Dedifferentiated amniotic fluid mesenchymal stem cell (primary cell): Measurements from ENCODE around the gene VPS8.

Experiments
- DNase-seq: peaks from one replicate; pipeline ENCODE4 v3.0.0-alpha.2; 2016; ENCODE audit errors: extremely low spot score

The VPS8 gene, protein sequence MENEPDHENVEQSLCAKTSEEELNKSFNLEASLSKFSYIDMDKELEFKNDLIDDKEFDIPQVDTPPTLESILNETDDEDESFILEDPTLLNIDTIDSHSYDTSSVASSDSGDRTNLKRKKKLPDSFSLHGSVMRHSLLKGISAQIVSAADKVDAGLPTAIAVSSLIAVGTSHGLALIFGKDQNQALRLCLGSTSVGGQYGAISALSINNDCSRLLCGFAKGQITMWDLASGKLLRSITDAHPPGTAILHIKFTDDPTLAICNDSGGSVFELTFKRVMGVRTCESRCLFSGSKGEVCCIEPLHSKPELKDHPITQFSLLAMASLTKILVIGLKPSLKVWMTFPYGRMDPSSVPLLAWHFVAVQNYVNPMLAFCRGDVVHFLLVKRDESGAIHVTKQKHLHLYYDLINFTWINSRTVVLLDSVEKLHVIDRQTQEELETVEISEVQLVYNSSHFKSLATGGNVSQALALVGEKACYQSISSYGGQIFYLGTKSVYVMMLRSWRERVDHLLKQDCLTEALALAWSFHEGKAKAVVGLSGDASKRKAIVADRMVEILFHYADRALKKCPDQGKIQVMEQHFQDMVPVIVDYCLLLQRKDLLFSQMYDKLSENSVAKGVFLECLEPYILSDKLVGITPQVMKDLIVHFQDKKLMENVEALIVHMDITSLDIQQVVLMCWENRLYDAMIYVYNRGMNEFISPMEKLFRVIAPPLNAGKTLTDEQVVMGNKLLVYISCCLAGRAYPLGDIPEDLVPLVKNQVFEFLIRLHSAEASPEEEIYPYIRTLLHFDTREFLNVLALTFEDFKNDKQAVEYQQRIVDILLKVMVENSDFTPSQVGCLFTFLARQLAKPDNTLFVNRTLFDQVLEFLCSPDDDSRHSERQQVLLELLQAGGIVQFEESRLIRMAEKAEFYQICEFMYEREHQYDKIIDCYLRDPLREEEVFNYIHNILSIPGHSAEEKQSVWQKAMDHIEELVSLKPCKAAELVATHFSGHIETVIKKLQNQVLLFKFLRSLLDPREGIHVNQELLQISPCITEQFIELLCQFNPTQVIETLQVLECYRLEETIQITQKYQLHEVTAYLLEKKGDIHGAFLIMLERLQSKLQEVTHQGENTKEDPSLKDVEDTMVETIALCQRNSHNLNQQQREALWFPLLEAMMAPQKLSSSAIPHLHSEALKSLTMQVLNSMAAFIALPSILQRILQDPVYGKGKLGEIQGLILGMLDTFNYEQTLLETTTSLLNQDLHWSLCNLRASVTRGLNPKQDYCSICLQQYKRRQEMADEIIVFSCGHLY (N-terminal part only)

DNA sequence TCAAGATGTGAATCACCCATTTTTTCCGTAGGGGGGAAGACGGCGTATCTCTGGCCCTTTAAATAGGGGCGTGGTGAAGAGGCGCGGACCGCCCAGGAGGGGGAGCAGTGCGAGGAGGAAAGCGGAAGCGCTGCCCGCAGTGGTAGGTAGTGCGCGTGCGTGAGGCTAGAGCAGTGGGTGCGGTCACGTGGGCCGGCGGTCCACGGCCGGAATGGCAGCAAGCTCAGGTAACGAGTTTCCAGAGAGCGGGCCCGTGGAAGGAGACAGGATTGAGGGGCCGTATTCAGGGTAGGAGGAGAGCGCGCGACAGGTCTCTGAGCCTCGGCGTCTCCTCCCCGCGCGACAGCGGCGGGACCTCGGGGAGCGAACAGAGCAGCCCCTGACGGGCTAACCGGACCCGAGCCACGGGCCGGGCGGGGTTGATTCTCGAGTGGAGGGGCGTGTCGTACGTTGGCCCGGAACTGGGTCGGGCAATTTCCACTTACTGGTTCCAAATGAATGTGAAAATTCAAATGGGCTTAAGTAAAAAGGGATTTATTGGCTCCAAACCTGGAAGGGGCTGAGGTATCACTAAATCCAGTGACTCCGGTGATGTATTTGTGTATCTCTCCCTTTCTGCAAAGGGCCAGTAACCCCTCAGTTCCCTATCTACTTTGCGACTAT, at the start of gene VPS8:
Gene VPS8, plus strand, starts transcription at position 168 of the 663 bp plus-strand sequence. CDS start 12,467 bp downstream, outside the sequence.
- DNase-seq, result peak; percentile 96

DNA sequence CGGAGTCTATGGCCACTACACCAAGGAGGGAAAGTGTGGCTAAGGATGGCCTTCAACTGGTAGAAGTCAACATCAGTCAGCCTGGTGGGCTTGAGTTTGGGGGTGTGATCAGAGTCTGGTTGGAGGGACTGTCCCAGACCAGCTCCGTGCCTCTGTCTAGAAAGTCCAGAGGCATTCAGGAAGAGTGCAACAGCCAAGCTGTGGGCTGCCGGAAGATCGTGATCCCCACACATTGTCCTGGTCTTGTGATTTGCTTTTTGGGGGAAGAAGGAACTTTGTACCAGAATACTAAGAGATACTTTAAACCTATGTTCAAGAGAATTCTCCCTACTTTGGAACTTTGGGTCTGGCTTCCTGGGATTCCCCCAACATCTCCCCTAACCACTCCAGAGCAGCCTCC, 47.8 kb upstream of the VPS8 start:
- no peak for DNase-seq

DNA sequence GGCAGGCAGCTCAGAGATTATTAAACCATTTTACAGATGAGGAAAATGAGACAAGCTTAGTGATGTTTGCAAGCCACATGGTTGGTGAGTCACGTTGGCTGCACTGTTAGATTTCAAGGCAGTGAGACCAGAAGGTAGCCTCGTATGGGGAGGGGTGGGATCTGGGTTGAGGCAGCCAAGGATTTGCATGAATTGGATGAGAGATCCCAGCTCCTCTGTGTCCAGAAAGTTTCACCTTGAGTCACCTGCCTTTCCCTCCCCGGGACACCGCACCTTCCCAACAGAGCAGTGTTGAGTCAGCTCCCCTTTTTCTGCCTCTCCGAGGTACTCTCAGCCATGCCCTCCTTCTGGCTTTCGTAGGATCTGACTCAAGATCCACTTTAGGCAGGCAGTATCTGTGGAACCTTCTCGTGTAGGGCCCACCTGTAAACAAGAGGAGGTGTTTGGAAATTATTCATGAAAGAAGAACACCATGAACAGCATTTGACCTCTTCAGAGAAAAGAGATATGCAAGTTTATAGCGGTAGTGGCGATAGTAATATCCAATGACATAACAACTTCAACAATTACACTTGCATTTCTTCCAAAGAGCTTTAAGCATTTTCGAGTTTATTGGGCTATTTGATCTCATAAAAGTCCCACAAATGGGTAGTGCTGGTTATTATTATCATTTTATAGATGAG, 46.8 kb upstream of the VPS8 start:
- no peak for DNase-seq

DNA sequence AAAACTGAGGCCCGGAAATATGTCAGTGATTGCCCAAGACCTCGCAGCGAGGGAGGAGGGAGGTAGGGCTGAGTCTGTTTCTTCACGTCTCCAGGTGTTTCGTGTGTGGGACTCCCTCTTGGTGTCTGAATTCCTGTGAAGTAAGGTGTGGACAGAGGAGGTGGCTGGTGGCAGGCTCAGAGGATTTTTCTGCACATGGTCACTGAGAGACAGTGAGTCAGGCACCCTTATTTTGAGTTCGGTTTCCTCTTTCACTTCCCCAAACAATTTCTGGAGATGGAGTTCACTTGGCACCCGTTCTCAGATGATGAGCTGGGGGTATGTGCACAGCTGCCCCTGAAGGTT, 46.3 kb upstream of the VPS8 start:
- DNase-seq, result no peak

DNA sequence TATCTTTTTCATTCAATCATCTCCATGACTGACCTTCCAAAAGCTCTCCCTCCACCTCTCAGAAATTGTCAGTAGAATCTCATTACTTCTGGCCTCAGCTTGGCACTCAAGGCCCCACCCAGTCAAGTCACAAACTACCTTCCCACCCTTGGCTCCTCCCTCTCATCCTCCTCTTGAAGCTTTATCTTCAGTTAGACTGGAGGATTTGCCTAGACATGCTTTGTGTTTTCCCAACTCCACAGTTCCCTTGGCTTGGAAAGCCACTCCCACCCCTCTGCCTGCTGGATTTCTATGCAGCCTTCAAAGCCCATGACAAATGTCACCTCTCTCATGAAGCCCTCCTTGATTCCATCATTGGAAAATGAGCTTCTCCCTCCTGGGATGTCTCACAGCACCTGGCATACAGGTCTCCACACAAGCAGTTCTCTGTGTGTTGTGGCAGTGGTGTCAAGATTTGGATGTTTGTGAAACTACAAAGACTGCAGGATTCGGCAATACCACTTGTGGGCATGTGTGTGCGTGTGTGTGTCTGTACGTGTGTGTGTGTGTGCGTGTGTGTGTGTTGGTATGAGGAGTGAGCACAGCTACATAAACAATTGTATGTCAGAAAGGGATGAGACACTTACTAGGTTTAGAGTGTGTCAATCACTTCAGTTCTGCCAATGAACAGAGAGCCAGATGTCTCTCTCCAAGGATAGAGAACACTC, 45.3 kb upstream of the VPS8 start:
- no peak for DNase-seq

DNA sequence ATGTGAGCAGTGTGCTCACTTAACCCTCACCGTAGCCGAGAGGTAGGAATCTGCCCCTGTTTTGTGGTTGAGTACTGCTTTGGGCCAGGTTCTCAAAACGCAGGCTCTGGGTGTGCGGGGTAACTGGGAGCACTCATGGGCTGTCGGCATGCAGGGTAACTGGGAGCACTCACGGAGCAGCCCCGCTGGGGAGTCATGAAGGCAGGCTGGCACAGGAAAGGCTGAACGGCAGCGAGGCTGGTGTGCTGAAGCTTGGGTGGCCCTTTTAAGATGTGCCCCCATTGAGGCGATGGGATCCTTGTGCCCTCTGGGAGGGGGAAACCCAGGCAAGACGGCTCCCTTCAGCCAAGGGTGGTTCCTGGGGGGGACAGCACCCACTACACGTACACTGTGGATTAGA, 44.6 kb upstream of the VPS8 start:
- DNase-seq, result no peak

DNA sequence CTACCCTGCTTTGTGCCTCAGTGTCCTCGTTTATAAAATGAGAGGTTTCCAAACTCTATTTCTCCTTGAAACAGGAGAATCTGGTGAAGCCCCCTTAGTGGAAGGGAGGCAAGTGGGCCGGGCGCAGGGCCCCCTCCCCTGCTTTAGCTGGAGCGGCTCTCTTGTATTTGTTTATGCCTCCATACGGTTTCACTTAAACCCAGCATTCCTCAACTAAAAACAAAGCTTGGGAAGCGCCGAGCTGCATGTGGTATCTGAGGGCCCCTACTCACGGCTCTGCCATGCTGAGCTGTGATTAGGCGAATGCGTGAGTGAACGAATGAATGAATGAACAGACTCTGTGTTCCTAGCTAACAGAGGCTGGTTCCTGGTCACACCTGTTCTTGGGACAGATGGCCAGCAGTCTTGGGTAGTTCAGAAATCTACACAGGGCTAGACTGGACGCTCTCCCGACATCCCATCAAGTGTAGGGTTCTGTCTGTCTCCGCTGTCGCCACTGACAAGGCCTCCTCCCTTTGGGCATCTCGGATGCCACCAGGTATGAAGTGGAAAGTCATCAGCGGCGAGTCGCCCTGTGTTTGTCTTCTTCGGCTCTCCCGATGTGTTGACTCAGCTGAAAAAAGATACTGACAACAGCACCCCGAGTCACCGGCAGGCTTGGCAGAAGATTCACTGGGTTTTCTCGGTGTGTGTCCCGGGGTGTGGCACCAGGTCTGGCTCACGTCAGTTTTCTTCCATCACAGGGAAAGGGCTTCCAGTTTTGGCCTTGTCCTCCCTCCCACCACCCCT, 42.4 kb upstream of the VPS8 start:
- no peak for DNase-seq

DNA sequence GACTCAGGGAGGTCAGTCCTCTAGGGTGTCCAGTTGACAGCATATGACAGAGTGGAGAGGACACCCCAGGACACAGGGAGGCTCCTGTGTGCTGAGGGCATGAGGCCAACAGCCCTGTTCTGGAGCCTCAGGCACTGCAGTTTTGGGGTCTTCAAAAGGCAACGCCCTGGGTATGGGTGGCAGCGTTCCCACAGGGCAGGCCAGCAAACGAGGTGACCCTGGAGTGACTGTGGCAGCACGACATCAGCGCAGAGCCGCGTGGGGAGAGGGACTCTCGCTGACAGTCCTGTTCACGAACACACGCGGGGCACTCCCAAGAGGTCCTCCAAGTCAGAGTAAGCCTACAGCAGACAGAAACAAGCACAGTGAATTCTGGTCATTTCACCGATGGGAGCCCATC, 41.4 kb upstream of the VPS8 start:
- no peak for DNase-seq

DNA sequence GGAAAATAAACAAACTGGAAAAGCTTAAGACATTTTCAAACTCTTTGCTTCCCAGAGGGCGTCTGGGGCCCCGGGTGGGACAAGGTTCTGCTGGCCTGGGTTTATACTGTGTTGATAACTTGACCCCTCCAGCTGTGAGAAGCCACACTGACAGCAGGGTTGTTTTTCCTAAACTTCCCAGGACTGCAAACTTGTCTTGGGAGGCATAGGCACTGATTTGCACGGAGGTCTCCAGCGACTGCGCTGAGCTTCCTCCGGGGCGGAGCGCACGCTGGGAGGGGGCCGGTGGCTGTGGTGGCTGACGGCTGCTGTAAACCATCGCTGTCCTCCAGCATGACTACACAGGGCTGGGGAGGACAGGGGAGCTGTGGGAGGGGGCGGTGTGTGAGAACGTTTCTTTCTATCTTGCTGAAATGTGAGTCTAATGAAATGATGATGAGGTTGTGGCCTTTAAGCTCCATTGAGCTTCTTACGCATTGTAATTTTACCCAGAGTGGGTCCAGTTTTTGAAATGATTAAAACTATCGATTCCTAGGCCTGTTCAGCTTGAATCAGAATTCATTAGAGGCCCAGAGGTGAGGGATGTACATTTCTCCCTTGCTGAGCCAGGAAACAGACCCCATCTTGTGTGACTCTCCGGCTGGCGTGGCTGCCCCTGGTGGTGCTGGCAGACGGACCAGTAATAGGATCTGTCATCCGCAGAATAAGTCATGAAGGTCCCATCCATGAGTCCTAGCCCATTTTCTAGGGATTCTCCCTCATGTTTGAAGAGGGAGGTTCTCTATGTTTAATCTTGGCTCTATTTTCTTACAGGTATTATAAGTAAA, 40.5 kb upstream of the VPS8 start:
- no peak for DNase-seq

DNA sequence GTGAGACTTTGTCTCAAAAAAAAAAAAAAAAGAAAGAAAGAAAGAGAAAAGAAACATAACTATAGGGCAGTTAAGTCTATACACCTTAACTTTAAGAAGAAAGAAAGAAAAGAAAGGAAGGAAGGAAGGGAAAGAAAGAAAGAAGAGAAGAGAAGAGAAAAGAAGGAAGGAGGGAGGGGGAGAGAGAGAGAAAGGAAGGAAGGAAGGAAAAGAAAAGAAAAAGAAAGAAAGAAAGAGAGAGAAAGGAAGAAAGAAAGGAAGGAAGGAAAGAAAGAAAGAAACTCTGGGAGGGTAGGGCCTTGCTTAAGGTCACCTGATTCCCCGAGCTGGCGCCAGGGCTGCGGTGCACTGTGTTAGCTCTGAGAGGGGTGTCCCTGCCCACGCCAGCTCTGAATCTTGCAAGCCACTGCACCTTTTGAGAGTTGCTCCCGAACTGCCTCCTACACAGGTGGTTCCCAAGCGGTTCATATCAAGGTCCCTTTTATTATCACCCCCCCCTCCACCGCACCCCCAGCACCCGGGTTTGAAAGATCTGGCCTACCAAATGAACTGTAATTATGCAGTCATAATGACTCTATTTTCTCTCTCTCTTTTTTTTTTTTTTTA, 39.2 kb upstream of the VPS8 start:
- no peak for DNase-seq

DNA sequence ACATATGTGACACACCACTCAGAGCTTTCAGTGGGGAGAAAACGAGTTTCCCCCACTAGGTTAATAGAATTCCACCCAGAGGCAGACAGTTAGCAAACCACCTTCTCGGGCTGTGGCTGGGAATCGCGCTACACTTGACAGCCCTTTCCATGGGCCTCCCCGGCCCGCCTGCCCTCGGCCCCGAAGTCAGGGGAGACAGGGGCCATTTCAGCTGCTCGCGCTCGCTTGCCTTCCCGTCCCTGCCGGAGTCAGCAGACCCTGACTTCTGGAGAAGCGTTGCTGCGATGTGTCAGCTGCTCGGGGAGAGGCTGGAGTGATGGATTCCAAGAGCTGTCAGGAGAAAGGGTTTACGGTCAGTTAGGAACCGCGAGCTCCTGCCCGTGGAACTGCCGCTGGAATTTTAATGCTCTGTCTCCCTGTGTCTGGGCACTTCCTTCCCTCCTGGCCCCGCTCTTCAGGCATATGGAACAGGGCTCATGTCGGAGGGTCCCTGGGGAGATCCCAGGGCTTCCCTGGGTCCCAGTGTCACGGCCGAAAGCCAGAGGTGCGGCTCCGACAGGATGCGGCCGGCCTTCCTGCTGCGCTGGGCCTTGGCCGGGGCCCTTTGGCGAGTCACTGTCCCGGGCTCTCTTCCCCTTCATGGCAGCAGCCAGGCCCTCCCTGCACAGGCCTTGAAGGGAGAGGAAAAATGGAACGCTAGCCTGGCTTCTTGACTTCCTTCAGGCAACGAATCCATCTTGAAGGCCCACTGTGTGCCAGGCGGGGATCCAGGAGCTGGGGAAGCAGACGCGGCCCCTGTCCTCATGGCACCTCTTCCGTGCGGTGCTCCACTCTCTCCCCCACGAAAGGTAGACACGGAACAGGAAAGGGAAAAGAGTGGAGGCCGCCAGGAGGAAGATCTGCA, 38.4 kb upstream of the VPS8 start:
- no peak for DNase-seq

DNA sequence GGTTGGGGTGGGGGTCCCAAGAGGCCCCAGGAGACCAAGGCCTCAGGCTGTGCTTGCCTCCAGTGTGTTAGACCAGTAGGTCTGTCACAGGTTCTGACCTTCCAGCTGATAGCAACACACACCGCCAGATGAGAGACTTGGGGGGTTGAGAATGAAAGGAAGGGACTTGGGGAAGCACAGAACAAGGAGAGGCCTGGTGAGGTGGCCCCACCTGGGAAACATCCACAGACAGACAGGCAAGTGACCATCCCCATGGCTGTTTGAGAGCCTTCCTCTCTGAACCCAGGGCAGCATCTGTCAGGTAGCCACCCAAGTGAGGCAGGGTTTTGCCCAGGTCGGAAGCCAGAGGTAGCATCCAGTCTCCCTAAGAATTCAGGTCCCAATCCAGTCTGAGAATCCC, 35.0 kb upstream of the VPS8 start:
- DNase-seq, result no peak

DNA sequence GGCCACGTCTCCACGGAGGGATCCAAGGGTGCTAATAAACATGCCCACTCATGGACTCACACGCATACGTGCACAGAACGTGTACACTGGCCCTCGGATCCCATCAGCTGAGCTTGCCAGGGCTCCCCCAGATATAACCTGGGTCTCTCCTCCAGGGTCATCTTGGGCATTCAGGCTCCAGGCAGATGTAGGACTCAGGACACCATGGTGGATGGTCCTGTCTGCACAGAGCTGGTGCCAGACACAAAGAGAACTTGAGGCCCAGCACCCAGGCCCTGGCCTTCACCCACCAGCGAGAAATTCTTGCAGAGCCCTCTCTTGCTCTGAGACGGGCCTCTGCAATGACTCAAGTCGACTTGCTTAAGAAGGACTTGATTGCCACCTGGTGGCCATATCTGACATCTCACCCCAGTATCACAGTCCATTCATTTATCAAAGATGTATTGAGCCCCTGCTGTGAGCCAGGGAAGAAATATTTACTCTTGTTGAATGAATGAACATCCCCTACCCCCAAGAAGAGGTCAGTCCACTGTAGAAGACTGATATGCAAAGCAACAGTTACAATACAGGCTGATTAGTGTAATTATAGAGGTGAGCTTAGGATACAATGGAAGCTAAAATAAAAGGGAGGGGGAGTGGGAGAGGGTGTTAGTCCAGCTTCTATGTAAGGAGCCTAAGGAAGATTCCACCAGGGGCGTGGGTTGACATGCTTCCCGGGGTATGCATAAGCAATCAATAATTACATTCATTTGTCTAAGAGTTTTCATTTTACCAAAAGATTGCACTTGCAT, 34.2 kb upstream of the VPS8 start:
- DNase-seq, result peak; percentile 97

DNA sequence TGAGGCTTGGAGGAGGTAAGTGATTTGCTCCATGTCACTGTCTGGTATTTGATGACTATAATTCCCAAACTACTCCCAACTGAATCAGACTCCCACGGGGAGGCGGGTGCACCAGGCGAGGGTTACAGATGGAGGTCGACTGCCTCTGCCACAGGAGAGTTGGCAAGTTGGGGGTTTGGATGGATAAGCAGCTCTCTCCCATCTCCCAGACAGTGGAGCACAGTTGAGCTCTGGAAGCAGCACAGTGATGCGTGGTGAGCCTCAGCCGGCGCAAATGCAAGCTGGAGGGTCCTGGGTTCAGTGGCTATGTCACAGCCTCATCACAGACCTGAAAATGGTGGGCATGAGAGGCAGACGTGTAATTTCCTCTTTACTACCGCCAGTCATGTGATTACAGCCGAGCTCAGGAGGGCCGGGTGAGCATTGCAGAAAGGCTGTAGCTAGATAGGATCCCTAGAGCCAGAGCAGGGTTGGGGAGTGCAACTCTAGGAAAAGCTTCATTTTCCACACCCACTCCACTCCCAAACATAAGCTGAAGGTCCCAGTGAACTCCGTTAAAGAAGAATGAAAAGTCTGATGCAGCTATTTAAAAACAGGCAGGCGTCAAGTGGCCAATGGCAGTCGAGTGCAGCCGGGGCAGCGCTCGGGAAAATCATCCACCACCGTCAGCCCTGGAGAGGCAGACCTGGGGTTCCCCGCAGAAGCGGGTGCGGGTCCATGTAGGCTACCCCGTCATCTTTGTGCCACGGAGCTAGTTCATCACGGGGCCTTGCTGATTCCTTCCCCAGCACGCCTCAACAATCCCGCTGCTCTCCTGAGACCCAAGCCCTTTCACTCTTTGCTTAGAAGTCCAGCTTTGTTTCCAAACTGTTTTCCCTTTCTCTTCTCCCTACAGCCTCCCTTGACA, 33.3 kb upstream of the VPS8 start:
- no peak for DNase-seq

DNA sequence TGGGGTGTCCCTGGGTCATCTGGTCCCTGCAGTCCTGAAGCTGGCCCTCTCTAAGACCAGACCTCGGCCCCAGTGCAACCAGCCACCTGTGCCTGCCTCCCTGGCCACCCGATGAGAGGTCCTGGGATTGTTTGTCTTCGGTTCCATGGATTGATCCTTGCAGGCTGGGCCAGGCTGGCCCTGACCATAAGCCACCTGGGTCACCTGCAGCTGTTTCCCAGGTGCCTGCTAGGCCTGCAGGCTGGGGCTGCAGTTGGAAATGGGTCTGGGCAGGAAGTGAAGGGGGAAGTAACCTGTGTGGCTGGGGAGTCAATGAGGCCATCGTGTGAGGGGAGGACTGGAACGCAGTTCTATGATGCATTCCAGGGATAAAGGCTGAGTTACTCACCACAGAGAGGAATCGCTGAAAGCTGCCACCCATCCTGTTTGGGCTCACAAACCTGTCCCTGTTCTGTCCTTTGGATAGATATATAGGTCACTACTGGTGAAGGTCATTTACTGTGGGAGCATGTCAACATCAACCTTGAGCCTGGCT, 30.9 kb upstream of the VPS8 start:
- no peak for DNase-seq
